ENCODE results near the gene SHCBP1. TPM values are rescaled to one million over a fixed set of nuclear protein-coding genes. Genes with fewer than 3 reads are reported as not detected.
A peak's percentile ranks its signal among the peaks of the same experiment; 100 is the strongest.
"Not testable (repeated sequence)": the region's sequence is repeated elsewhere in the genome, so short reads cannot be mapped to it uniquely, and the experiment has no call there.

Gene SHCBP1
- polyA plus RNA-seq, 1 donor, result 4.7 TPM

DNA sequence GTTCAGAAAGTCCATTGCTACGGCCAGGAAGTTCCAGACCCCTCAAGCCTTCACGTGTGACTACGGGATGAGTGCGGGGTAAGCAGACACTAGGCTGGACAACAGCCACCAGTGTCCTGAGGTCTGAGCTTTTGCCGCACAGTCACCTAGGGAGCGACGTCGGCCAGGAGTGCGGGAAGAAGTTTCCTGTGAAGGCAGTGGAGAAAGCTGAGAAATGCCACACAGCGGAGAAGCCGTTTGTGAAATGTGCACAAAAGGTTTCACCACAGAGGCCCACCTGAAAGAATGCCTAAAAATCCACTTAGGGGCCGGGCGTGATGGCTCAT lies 47.4 kb downstream of the SHCBP1 start:
- no CpG with 5 or more reads among the region's 13 CpGs for WGBS (ENCODE audit: insufficient coverage, low lambda C conversion rate)

DNA sequence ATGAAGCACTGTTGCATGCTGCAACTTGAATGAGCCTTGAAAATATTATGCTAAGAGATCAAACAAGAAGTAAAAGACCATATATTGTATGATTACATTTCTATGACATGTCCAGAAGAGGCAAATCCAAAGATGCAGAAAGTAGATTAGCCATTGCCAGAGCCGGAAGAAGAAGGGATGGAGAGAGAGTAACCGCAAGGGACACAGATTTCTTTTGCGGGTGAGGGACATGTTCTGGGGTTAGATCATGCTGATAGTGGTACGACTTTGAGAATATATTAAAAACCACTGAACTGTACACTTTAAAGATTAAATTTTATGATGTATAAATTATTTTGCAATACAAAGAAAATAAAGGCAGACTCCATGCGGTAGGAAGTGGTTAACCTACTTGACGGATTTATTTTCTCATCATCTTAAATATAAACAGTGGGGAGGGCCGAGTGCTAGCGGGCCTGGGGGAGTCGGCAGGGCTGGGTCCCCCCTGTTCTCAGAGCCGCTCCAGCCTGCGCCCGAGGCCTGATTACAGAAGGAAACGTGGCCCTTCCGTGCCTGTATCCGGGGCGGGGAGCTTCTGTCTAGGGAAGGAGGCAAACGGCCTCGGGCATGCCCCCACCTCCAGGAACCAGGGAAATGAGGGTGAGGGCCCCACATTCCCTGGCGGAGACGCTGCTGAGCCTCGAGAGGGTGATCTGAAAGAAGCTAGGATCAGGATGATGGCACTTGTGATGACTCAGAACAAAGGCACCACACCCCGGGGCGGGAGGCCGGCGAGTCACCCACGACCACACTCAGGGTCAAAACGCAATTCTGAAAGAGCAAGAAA lies 48.0 kb downstream of the SHCBP1 start:
- H3K27ac ChIP-seq (ENCODE audit: low read length), result no peak overlapping the region
- H3K9me3 ChIP-seq (ENCODE audit: control insufficient read depth, low read depth, low read length), result peaks cover 10% of the 10 kb centered on the region
- H3K27me3 ChIP-seq (ENCODE audit: control insufficient read depth, insufficient read depth, low read length), result no peaks in the 10 kb centered on the region
- no peaks in the 10 kb centered on the region for H3K4me1 ChIP-seq (ENCODE audit: control insufficient read depth, insufficient read depth, low read length)
- H3K4me3 ChIP-seq (ENCODE audit: low read length), result no peak overlapping the region
- H3K36me3 ChIP-seq (ENCODE audit: control insufficient read depth, insufficient read depth, low read length), result no peaks in the 10 kb centered on the region
- DNase-seq, result no peak
- 100% methylated on average over 1 of the region's 27 CpGs for WGBS (ENCODE audit: insufficient coverage, low lambda C conversion rate)

More for the DNA sequence above, 47.4 kb downstream of the SHCBP1 start:
- no peak for DNase-seq
- H3K36me3 ChIP-seq (ENCODE audit: control insufficient read depth, insufficient read depth, low read length), result no peaks in the 10 kb centered on the region
- H3K27me3 ChIP-seq (ENCODE audit: control insufficient read depth, insufficient read depth, low read length), result no peaks in the 10 kb centered on the region
- peaks cover 9% of the 10 kb centered on the region for H3K9me3 ChIP-seq (ENCODE audit: control insufficient read depth, low read depth, low read length)
- no peak overlapping the region for H3K27ac ChIP-seq (ENCODE audit: low read length)
- no peak overlapping the region for H3K4me3 ChIP-seq (ENCODE audit: low read length)
- H3K4me1 ChIP-seq (ENCODE audit: control insufficient read depth, insufficient read depth, low read length), result no peaks in the 10 kb centered on the region

DNA sequence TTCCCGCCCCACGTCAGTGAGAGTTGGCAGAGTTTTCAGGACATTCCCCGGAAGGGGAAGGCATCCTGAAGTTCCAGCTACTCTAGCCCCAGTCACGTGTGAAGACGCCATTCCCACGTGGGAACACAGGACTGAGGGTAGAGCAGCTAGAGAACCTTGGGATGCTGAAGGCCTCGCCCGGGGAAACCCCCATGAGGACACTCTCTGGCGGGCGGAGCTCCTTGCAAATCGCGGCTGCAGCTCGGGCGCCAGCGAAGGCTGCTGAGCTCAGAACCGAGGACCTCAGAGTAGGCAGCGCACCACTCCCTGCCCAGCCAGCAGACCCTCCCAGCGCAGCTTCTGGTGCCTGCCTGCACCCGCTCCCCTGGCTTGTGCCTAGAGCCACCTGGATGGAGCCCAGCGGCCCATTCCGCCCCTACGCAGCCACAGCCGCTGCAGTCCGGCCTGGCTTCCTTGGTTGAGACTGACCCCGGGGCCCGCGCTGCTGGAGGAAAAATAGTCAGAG lies 51.9 kb downstream of the SHCBP1 start:
- WGBS (ENCODE audit: insufficient coverage, low lambda C conversion rate), result no CpG with 5 or more reads among the region's 27 CpGs
- H3K4me3 ChIP-seq (ENCODE audit: low read length), result no peak overlapping the region
- no peaks in the 10 kb centered on the region for H3K4me1 ChIP-seq (ENCODE audit: control insufficient read depth, insufficient read depth, low read length)
- H3K36me3 ChIP-seq (ENCODE audit: control insufficient read depth, insufficient read depth, low read length), result no peaks in the 10 kb centered on the region
- no peaks in the 10 kb centered on the region for H3K27me3 ChIP-seq (ENCODE audit: control insufficient read depth, insufficient read depth, low read length)
- peaks cover 10% of the 10 kb centered on the region for H3K9me3 ChIP-seq (ENCODE audit: control insufficient read depth, low read depth, low read length)
- DNase-seq, result no peak
- no peak overlapping the region for H3K27ac ChIP-seq (ENCODE audit: low read length)

GRCh38 chr16:46568472-46569230 lies 52.5 kb downstream of the SHCBP1 start:
- peaks cover 10% of the 10 kb centered on the region for H3K9me3 ChIP-seq (ENCODE audit: control insufficient read depth, low read depth, low read length)
- WGBS (ENCODE audit: insufficient coverage, low lambda C conversion rate), result no CpG with 5 or more reads among the region's 42 CpGs
- no peak overlapping the region for H3K4me3 ChIP-seq (ENCODE audit: low read length)
- H3K36me3 ChIP-seq (ENCODE audit: control insufficient read depth, insufficient read depth, low read length), result no peaks in the 10 kb centered on the region
- DNase-seq, result no peak
- H3K27me3 ChIP-seq (ENCODE audit: control insufficient read depth, insufficient read depth, low read length), result no peaks in the 10 kb centered on the region
- no peak overlapping the region for H3K27ac ChIP-seq (ENCODE audit: low read length)
- no peaks in the 10 kb centered on the region for H3K4me1 ChIP-seq (ENCODE audit: control insufficient read depth, insufficient read depth, low read length)

- no peak overlapping the region for H3K27ac ChIP-seq (ENCODE audit: low read length)
- no peak overlapping the region for H3K4me3 ChIP-seq (ENCODE audit: low read length)
- no peak for DNase-seq
- WGBS (ENCODE audit: insufficient coverage, low lambda C conversion rate), result 56% methylated on average over 2 of the region's 3 CpGs
- no peaks in the 10 kb centered on the region for H3K36me3 ChIP-seq (ENCODE audit: control insufficient read depth, insufficient read depth, low read length)
- no peaks in the 10 kb centered on the region for H3K4me1 ChIP-seq (ENCODE audit: control insufficient read depth, insufficient read depth, low read length)
- H3K27me3 ChIP-seq (ENCODE audit: control insufficient read depth, insufficient read depth, low read length), result no peaks in the 10 kb centered on the region
- H3K9me3 ChIP-seq (ENCODE audit: control insufficient read depth, low read depth, low read length), result no peaks in the 10 kb centered on the region
Measured at GRCh38 chr16:46562979-46563378, 58.2 kb downstream of the SHCBP1 start.

GRCh38 chr16:46558018-46558417 lies 63.2 kb downstream of the SHCBP1 start:
- no peak overlapping the region for H3K27ac ChIP-seq (ENCODE audit: low read length)
- no peaks in the 10 kb centered on the region for H3K9me3 ChIP-seq (ENCODE audit: control insufficient read depth, low read depth, low read length)
- H3K27me3 ChIP-seq (ENCODE audit: control insufficient read depth, insufficient read depth, low read length), result no peaks in the 10 kb centered on the region
- no CpG with 5 or more reads among the region's 1 CpG for WGBS (ENCODE audit: insufficient coverage, low lambda C conversion rate)
- H3K4me3 ChIP-seq (ENCODE audit: low read length), result no peak overlapping the region
- DNase-seq, result no peak
- no peaks in the 10 kb centered on the region for H3K4me1 ChIP-seq (ENCODE audit: control insufficient read depth, insufficient read depth, low read length)
- no peaks in the 10 kb centered on the region for H3K36me3 ChIP-seq (ENCODE audit: control insufficient read depth, insufficient read depth, low read length)

DNA sequence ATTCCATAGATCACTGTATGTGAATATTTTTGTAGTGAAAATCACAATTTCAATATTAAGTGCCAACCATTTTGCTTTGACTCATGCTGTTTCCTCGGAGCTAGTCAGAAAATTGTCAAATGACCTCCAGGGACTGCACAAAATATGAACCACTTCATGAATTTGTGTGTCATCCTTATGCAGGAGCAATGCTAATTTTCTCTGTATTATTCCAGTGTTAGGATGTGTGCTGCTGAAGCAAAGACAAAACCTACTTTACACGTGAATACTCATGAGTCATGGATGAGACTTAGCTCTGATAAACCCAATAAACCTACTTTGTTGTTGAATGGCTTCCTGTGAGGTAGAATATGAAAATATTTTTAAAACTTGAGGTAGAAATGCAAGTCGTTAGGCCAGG lies 65.2 kb downstream of the SHCBP1 start:
- DNase-seq, result no peak
- Histone ChIP-seq H3K27ac (ENCODE audit: low read length) (no peak overlapping the region), H3K4me1 (ENCODE audit: control insufficient read depth, insufficient read depth, low read length) (no peaks in the 10 kb centered on the region), H3K4me3 (ENCODE audit: low read length) (no peak overlapping the region), H3K9me3 (ENCODE audit: control insufficient read depth, low read depth, low read length) (no peaks in the 10 kb centered on the region), H3K36me3 (ENCODE audit: control insufficient read depth, insufficient read depth, low read length) (no peaks in the 10 kb centered on the region), H3K27me3 (ENCODE audit: control insufficient read depth, insufficient read depth, low read length) (no peaks in the 10 kb centered on the region)
- WGBS (ENCODE audit: insufficient coverage, low lambda C conversion rate), result no CpG with 5 or more reads among the region's 3 CpGs

GRCh38 chr16:46554435-46554834 lies 66.7 kb downstream of the SHCBP1 start:
- no CpG with 5 or more reads among the region's 14 CpGs for WGBS (ENCODE audit: insufficient coverage, low lambda C conversion rate)
- H3K36me3 ChIP-seq (ENCODE audit: control insufficient read depth, insufficient read depth, low read length); H3K27ac ChIP-seq (ENCODE audit: low read length); H3K9me3 ChIP-seq (ENCODE audit: control insufficient read depth, low read depth, low read length); H3K4me3 ChIP-seq (ENCODE audit: low read length); H3K27me3 ChIP-seq (ENCODE audit: control insufficient read depth, insufficient read depth, low read length); H3K4me1 ChIP-seq (ENCODE audit: control insufficient read depth, insufficient read depth, low read length): not testable (repeated sequence)
- peak; percentile 25 to 33 for DNase-seq

DNA sequence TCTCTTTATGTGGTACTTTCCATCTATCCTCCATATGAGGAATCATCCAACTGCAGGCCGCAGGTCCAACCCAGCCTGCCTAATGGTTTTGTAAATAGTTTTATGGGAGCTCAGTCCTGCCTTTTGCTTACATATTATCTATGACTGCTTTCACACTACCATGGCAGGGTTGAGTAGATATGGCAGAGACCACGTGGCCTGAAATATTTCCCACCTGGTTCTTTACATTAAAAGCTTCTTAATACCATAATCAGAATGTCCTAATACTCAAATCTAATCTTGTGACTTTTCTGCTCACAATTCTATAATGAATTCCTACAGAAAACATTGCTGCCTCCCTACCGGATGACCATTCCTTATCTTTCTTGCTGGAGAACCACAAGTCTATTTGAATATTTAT lies 71.7 kb downstream of the SHCBP1 start:
- no peaks in the 10 kb centered on the region for H3K27me3 ChIP-seq (ENCODE audit: control insufficient read depth, insufficient read depth, low read length)
- DNase-seq, result no peak
- WGBS (ENCODE audit: insufficient coverage, low lambda C conversion rate), result no CpG with 5 or more reads among the region's 3 CpGs
- no peak overlapping the region for H3K4me3 ChIP-seq (ENCODE audit: low read length)
- H3K27ac ChIP-seq (ENCODE audit: low read length), result no peak overlapping the region
- no peaks in the 10 kb centered on the region for H3K4me1 ChIP-seq (ENCODE audit: control insufficient read depth, insufficient read depth, low read length)
- H3K9me3 ChIP-seq (ENCODE audit: control insufficient read depth, low read depth, low read length), result no peaks in the 10 kb centered on the region
- H3K36me3 ChIP-seq (ENCODE audit: control insufficient read depth, insufficient read depth, low read length), result no peaks in the 10 kb centered on the region
